DMS 273 treated with DMSO at 0.1 percent for 48 hours (cell line): ENCODE data around the gene CTNS.

Experiments
- DNase-seq: peaks from one replicate; lab custom pipeline; 2025; lab: John Stamatoyannopoulos, UW

Gene CTNS

DNA sequence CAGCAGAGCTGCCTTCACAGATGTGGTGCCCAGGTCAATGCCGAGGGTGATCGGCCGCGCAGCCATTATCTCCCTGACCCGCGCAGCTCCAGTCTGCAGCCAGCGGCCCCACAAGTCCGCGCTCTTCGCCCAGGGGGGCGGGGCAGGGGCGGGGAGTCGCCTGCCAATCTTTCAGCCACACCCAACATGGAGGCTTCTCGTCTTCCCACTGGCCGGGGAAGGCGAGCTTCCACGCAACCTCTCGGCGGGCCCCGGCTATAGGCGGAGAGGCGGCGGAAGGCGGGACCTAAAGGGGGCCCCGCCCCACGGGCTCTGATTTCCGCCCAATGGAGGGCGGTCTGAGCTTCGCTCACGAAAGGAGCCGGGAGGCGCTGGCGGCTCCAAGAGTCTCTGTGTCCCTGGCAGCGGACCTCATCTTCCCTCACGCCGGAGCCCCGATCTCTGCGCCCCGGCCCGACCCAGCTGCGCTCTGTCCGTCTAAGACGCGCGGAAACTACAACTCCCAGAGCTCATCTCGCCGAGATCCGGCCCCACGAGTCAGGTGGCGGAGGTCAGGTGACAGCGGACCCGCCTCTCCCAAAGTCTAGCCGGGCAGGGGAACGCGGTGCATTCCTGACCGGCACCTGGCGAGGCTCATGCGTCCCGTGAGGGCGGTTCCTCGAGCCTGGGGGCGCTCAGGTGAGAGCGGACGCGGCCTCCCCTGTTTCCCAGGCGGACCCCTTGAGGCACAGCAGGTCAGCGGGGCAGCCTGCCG lies at the start of gene CTNS, which contains the start of gene SHPK:
Gene CTNS (plus strand): TSS at position 607 of the 754 bp plus-strand sequence. CDS start 3,447 bp downstream, outside the sequence.
Gene SHPK (minus strand): TSS at position 97 of the 754 bp plus-strand sequence. CDS start 31 bp downstream, at position 66.
- peak; percentile 82 for DNase-seq

DNA sequence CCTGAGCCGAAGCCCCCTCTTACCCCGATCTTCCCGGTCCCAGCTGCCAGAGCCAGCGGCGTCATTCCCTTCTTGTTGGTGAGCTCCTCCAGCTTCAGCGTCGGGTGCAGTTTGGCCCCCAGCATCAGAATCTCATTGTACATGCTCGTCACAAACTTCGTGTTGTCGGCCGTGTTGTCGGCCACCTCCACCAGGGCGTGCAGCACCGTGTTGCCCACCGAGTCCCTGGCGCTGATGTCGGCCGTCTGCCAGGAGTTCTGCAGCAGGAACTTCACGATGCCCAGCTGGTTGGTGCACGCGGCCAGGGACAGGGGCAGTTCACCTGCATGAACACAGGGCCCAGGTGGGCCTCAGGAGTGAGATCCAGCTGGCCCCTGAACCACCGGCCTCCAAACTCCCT lies 46.8 kb upstream of the CTNS start:
- no peak for DNase-seq

DNA sequence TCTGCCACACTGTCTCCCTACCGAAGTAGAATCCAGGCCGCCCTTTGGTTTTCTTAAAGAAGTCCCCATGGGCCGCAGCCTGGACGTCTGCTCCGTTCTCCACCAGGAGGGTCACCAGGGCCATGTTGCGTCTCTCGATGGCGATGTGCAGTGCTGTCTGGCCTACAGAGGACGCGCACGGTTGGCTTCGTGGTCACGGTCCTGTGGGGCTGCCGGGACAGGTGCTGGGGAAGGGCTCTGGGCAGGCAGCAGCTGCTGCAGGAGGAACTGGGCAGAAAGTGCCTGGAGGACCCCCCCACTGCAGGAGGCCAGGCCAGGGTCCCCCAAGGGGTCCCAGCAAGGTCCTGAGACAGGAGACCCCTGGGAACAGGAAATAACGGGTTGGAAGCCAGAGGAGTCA lies 46.3 kb upstream of the CTNS start:
- no peak for DNase-seq

DNA sequence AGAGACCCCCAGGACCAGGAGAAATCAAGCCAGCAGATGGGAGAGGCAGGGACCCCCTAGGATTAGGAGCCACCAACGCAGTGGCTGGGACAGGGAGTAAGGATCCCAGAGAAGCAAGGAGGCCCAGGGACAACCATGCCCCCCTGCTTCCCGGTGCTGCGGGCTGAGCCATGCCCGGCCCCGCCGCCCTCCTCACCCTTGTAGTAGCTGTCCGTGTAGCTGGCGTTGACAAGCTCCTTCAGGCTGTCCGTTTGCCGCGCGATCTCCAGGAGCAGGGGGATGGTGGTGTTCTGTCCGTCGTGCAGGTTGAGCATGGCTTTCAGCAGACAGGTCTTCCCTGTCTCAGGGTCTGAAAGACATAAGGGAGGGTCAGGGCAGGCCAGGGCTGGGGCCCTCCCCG lies 45.8 kb upstream of the CTNS start:
- DNase-seq, result no peak

DNA sequence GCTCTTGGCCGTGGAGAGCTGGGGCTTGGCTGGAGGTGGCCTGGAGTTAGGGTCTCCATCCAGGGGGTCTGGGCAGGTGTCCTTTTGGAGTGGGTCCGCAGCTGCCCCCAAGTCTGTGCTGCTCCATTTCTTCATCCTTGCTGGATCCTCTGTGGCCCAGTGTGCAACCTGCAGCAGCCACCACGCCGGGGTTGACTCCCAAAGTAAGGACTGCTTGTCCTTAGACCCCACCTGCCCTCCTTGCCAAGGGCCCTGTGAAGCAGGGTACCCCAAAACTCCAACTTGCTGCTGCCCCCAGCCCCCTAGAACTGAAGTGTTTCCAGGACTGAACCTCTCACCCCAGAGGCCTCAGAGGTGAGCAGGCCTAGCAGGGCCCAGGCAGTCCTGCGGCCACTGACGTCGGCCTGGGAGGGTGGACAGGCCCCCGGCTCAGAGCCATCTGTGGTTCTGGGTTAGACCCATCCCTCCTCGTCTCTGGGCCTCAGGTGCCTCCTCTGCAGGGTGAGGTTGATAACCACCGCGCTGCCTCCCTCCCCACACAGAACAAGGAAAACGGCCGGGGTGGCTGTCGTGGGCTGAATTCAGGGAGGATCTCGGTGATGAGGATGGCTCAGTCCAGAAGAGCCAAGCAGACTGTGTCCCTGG lies 44.2 kb upstream of the CTNS start:
- no peak for DNase-seq

DNA sequence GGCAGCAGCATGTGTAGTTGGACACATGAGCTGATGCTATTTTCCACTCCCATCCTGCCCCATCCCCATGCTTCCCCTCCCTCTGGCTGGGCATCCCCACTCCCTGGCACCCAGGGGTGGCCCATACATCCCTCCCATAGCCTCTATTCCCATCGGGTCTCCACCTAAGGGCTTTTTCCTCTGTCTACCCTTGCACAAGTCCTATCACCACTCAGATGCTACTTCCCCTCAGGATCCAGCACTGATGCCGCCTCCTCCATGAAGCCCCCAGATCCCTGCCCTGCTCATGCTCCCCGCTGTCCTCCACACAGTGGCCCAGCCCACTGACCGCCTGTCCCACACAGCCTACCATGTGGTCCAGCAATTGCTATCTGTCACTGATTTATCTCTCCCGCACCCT lies 43.2 kb upstream of the CTNS start:
- no peak for DNase-seq

DNA sequence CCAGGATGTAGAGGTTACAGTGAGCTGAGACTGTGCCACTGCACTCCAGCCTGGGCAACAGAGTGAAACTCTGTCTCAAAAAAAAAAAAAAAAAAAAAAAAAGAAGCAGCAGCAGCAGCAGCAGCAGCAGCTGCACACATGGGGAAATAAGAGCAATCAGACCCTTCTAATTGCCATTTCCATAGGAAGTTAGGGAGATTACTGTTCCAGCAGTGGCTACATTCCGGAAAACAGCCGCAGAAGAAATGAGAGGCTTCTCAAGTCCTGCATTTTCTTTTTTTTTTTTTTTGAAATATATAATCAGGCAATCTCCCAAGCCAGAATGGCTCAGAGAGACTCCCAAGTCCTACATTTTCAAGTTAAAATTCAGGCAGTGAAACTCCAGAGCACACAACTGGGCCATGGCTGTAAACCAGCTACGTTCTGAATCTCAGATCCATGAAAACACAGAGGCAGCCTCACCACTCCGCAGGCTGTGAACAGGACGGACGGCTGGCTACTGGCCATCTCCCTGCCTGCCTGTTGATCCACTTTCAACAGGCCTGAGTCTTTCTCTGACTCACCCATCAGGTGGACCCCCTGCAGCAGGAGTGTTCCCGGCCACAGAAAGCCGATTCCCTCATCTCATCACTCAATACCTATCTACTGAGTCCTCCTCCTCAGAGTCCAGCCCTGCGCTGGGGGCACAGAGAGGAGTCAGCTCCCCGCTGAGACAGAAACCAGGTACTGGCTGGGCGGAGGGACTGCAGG lies 42.3 kb upstream of the CTNS start:
- no peak for DNase-seq

DNA sequence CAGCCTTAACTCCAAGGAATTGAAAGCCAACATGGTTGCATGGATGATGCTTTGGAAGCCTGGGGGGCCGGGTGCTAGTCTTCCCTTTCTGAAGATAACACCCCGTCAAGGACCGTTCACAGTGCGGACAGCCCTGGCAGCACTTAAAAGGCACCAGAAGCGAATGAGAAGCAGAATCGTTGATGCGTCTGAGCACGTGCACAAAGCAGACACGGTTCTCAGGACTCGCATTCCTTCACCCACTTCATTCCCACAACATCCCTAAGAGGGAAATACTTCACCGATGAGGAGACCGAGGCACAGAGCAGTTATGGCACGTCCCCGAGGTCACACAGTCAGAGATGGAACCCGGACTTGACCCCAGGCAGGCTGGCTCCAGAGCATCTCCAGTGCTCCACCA lies 41.6 kb upstream of the CTNS start:
- DNase-seq, result no peak

DNA sequence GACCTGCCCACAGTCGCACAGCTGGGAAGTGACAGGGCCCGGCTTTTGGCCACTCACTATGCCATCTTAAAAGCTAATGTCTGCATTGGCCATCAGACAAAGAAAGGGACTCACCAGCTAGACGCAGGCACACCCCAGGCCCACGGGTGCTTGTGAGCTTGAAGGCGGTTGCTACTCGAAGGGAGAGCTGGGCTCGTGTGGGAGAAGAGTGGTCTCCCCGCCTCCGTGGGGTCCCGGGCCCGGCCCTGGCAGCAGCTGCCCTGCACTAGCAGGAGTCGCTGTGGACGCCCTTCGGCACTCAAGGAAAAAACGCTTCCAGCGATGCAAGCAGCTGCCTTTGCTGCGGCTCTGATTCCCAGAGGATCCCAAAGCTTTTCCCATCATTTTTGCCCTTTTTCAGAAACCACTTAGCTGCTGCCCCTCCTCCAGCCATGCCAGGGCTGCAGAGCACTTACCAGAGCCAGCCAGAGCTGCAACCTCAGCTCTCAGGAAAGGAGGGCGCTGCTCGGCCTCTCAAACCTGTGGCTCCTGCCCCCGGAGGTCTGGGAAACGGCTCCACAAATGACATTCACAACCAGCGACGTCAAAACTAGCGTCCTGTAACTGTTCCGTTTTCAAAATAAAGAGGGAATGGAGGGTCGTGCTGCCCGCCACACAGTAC lies 39.6 kb upstream of the CTNS start:
- DNase-seq, result no peak

DNA sequence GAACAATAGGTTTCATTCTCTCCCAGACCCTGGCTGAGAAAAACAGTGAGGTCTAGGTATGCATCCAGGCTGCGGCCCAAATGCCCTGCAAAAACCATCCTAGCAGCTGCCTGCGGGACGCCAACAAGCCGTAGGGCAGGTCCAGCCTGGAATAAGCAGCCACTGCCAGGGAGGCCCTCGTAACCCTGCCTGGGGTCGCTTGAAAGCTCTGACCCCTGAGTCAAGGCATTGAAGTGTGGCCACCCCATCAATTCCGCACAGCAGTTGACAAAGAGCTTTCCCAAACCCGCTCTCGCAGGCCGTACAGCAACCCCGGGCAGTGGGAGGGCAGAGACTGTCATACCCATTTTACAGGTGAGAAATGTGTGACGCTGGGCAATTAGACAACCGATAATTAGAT lies 38.5 kb upstream of the CTNS start:
- no peak for DNase-seq

DNA sequence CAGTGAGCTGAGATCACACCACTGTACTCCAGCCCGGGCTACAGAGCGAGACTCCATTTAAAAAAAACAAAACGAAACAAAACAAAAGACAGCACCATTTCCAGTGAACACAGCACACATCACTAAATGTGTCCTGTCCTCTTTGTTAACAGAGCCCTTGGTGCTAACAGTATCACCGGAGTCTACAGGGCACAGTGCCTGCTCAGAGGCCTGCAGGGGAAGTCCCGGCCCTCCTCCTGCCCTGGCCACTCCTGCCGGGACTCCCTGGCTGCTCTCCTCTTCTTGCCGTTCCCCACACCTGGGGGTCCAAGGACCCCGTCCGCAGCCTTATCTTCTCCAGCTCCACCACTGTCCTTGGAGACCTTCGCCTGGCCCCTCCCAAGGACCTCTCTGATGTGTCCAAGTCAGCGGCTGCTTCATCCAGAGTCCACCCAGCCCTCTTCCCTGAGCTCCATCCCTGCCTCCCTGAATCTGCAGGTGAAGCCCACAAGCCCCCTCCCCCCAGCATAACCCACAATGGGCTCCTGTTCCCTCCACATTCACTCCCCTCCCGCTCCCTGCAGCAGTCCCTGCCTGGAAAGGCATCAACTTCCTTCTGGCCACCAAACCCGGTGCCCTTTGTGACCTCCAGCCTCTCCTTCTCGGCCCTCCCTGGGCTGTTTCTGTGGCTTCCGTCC lies 35.9 kb upstream of the CTNS start:
- DNase-seq, result no peak

DNA sequence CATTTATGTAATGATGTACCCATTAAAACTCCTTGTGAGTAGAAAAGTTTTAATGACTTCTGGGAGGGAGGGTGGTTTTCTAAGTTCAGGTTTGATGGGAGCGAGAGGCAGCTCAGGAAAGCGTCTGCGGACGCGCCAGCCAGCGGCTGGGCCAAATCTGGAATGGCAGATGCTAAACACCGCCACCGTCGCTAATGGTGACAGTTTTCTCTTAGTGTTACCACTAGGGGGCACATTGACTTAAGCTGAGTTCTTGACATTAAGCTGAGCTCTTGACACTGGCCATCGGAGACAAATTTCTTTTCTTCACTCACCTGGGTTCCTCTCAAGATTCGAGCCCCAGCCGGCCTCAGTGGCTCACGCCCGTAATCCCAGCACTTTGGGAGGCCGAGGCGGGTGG lies 34.1 kb upstream of the CTNS start:
- no peak for DNase-seq

DNA sequence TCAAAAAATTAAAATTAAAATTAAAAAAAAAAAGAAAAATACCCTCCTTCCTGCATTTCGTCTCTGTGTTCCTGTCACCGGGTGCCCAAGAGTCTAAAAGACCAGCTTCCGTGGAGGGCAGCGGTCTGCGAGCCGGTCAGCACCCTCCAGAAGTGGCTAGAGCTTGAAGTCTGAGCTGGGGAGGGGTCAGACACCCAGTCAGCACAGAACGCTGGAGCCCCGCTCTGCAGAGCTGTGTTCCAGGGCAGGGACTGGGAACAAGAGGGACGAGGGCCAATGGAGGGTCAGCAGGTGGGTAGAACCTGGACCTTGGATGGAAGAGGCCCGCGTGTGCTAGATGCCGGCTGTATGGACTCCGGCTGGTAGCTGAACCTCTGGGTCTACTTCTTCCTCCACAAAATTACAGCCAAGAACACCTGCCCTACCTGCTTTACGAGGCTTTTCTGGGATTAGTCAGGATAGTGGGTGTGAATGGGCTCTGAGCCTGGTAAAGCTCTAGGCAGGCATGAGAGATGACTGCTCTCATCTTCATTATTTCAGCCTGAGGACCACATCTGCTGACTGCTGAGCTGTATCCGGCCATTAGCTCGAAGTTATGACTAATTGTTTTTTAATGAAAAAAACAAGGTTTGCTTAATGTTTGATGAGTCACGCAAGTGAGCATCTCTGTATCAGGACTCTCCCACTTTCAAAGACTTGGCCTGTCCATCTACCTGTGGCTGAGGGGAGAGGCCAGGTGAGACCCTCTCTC lies 33.3 kb upstream of the CTNS start:
- no peak for DNase-seq

DNA sequence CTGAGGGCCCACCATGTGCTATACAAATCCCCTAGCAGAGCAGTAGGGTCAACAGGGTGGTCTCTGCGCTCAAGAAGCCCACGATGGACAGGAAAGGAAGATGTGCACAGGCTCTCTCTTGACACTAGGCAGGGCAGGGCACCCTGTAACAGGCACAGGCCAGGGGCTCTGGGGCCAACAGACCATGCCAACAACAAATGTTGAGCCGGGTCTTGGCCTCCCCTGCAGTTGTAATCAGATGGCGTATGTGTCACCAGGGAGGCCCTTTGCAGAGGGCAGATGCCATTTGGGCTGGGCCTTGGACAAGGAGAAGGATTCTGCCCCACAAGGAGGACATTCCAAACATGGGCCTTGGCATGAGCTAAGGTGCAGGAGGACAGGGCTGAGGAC lies 32.7 kb upstream of the CTNS start:
- no peak for DNase-seq

DNA sequence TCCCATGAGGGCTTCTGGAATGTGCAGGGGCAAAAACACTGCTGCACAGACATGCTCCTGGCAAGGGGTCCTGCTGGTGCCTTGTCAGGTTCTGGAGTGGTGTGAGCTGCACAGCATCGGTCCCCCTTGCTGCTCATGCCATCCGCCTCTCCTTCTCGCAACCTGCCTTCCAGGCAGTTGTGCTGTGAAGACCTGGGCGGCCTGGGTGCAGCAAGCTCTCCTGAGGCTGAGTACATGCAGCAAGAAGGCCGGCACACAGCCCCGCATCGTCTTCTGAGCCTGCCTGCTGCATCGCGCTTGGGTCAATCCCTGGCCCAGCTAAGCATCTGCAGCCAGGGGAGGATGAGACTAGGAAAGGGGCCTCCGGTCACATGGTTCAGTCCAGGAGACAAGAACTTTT lies 26.9 kb upstream of the CTNS start:
- no peak for DNase-seq

DNA sequence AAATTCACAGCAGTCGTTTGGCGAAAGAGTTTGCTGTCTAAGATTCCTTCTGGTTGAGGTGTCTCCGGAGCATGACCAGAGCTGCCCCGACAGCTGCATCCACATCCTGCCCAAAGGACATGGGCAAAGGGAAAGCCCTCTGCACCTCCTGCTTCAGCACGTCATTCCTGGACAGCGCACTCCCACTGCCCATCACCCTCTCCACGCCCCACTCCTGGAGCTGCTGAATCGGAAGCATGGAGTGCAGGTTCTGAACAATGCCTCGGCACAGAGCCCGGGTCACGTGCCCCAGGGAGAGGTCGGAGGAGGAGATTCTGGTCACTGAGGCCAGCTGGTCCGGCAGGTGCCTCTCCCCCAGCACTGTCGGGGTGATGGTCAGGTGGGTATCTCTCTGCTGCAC lies 26.0 kb upstream of the CTNS start:
- no peak for DNase-seq

DNA sequence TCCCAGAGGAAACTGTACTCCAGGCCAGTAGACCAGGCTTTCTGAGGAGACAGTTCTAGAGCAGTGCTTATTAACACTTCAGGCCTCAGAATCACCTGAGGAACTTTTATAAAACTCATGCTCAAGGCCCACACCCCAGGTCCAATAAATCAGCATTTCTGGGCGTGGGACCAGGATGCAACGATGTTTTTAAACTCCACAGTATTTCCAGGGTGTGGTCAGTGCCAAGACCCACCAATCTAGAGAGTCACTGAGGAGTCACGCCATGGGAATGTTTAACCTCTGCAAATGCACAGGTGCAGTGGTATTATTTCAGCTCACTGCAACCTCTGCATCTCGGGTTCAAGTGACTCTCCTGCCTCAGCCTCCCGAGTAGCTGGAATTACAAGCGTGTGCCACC lies 23.4 kb upstream of the CTNS start:
- no peak for DNase-seq

DNA sequence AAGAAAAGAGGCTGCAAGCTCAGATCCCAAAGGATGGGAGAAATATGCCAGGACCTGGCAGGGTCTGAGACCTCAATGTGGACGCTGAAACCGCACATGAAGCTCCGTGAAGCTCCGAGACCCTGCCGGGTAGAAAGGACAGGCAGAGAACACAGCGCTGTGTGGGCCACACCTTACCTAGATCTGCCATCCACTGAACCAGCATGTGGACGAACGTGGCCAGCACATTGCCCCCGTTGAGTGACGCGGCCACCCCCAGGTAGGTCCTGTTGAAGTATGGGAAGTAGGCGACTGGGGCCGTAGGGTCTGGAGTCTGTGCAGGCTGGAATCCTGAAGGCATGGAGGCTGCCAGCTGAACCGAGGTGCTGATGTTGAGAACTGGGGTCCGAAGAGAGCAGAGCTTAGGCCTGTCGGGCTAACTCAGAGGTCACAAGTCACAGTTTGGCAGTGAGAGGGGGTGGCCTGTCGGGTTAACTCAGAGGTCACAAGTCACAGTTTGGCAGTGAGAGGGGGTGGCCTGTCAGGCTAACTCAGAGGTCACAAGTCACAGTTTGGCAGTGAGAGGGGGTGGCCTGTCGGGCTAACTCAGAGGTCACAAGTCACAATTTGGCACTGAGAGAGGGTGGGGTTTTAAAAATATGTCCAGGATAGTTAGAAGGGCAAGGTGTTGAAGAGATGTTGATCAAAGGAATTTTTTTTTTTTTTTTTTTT lies 21.2 kb upstream of the CTNS start:
- DNase-seq, result no peak

DNA sequence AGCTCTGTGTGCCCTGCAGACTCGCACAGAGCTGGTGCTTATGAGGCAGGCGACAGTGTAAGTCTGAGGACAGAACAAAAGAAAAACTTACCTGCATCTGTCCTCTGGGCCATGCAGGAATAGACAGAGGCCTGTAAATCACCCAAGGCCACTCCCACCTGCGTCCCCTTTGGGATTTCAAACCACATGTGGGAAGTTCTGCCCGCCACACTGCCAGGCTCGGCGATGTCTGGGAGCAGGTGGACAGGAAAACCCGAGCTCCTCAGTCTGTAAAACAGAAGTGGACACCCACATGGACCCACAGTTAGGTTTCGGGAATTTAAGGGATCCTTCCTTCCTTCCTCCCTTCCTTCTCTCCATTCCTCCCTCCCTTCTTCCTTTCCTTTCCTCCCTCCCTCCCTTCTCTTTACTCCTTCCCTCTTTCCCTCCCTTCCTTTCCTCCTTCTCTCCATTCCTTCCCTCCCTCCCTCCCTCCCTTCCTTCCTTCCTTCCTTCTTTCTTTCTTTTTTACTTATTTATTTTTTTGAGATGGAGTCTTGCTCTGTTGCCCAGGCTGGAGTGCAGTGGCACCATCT lies 15.3 kb upstream of the CTNS start:
- DNase-seq, result no peak

DNA sequence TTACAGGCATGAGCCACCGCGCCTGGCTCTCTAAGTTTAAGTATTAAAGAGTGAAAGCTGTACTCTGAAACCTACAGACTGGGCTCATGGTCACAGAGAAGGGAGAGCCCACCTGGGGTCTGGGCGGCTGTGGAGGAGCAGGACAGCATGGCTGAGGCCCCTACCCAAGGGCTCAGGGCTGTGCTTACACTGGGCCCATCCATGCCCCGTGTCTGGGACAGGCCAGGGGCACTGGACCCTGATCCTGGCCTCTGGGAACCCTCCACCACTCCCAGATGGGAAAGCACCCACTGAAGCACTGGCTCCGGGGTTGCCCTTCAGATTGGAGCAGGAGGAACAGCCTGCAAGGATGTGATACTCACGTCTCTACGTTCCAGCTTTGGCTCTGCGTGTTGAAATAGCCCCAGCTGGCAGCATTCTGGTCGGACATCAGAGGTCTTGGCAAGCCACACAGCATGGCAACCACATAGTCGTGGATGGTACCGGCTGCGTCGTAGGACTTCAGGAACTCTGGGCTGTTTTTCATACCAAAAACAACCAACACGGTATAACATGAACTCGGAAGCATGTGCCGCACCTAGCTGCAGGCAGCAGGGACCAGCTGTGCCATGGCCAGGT lies 13.5 kb upstream of the CTNS start:
- no peak for DNase-seq
